Lower lobe of right lung (tissue), 2 donors: ENCODE measurements around the gene DQX1. TPM values are rescaled to one million over a fixed set of nuclear protein-coding genes. Genes with fewer than 3 reads are reported as not detected.

Source experiments
- ATAC-seq, 2 donors: fragments of 200-7000 bp; cut with Tn5 transposase; one replicate each; pipeline ENCODE4 v1.9.1; 2020 to 2022; ENCODE audit warnings: mild to moderate bottlenecking in 2 of 2, moderate library complexity in 2 of 2
- DNase-seq: peaks from one replicate; pipeline ENCODE4 v3.0.0-alpha.2; 2020
- H3K27ac ChIP-seq: fragments of 200-600 bp; one replicate; pipeline ENCODE4 v1.8.0; 2022
- H3K27me3 ChIP-seq: fragments of 200-600 bp; one replicate; pipeline ENCODE4 v1.8.0; 2022; ENCODE audit warnings: low read depth
- H3K36me3 ChIP-seq: fragments of 200-600 bp; one replicate; pipeline ENCODE4 v1.8.0; 2022; ENCODE audit warnings: mild to moderate bottlenecking
- H3K4me1 ChIP-seq: fragments of 200-600 bp; one replicate; pipeline ENCODE4 v1.8.0; 2022
- H3K4me3 ChIP-seq: fragments of 200-600 bp; one replicate; pipeline ENCODE4 v1.8.0; 2022; ENCODE audit warnings: mild to moderate bottlenecking
- H3K9me3 ChIP-seq: fragments of 200-600 bp; one replicate; pipeline ENCODE4 v1.8.0; 2022
- CTCF ChIP-seq: fragments of 200-600 bp; IDR thresholded peaks from one replicate; pipeline ENCODE4 v1.8.0; 2022; ENCODE audit warnings: antibody characterized with exemption, mild to moderate bottlenecking
- intact Hi-C: fragments of 100-400 bp; cut with DNase I; formaldehyde crosslinking; loops from one replicate; pipeline ENCODE4 v1.11.0; 2022
- total RNA-seq: library from RNA; stranded (reverse); fragmentation: NEBNext Ultra II Directional; extraction: Animal tissue kit (Norgen Biotek cat#: 25700); gene quantifications from one replicate; pipeline ENCODE4 v1.2.1, GENCODE V29; 2021
- donor health status: DM: no; HTN: yes; CAD: no; lungs with severe emphysema.

Gene DQX1
- total RNA-seq, 1 donor from 2014 or later = 0.44 TPM

DNA sequence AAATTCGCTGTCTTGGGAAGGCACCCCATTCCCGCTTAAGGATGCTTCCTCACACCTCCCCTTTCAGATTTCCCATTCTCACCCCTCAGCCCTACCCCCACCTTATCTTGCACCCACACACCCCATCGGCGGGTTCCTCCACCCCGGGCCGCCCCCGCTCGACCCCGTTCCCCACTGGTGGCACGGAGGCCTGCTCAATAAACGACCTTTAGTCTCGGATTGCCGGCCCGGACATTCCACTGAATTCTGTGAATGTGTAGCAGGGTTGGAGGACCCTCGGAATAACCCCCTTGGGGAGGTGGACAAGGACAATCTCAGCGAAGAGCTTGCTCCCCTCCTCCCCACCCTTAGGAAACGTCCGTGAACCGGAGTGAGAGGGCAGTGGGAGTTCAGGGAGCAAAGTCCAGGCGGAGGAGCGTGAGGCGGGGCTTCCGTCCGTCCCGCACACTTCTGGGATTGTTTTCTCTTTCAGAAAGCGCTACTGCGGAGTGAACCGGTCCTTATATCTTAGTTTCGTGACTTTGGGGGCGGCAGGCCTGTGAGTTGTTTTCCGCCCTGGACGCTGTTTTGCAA, 23.8 kb downstream of the DQX1 start:
- no peaks in the 10 kb centered on the region for H3K9me3 ChIP-seq
- peaks cover 45% of the 10 kb centered on the region for H3K27me3 ChIP-seq
- H3K36me3 ChIP-seq = peaks cover 16% of the 10 kb centered on the region
- intact Hi-C loops = no loop called here
- ATAC-seq (no peak), DNase-seq (peak; percentile 48)
- H3K4me3 ChIP-seq = peak overlapping the region; percentile 68
- no peak for TF ChIP-seq CTCF
- peak overlapping the region; percentile 85 for H3K27ac ChIP-seq
- H3K4me1 ChIP-seq = peaks cover 72% of the 10 kb centered on the region

DNA sequence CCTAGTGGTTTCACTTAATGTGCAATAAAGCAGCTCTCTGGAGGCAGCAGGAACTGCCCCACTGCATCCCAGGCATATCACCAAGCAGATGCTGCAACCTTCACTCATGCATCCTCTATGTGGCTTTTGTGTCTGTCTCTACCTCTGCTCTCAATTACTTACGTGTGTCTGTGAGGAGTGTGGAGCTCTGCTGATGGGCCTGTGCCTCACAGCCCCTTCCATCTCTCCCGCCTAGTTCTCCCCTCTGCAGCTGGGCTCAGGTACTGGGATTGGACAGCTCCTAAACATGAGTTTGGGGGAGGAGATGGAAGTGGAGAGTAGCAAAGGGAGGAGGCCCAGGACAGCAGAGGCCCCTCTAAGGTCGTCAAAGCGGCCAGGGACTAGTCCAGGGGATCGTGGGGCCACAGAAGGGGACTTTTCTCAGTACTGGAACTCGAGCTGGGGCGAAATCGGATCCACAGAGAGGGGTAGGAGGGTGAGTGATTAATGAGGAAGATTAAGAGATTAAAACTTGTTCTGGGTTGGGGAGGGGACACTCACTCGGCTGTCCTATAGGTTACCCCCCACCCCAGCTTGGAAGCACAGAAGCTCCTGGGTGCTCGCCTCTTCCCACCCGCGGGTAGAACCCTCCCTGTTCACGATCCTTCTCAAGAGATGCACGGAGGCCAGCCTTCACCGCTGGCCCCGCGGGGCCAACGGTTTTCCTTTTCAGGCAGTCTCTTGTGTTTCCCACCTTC, 24.5 kb downstream of the DQX1 start:
- peaks cover 67% of the 10 kb centered on the region for H3K4me1 ChIP-seq
- H3K36me3 ChIP-seq = peaks cover 16% of the 10 kb centered on the region
- peak; percentile 30 for DNase-seq
- TF ChIP-seq CTCF = no peak
- H3K4me3 ChIP-seq = peak overlapping the region; percentile 68
- no peaks in the 10 kb centered on the region for H3K9me3 ChIP-seq
- peaks cover 46% of the 10 kb centered on the region for H3K27me3 ChIP-seq
- no peak for ATAC-seq
- intact Hi-C loops = no loop called here
- H3K27ac ChIP-seq = no peak overlapping the region

DNA sequence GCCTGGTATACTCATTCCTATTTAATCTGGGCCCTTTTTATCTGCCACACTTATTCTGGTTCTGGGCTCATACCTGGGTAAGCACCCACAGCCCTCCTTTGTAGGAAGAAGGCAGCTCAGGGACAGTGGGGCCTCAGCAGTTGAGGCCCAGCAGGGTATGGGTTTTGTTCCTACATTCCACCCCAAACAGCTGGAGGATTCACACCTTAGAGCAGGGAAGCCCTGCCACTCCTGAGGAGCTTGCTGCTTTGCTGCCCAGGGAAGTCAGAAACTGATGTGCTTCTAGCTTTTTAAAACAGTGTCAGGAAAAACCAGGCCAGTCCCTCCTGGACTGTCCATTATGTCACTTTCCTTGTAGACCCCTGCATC, 25.5 kb downstream of the DQX1 start:
- ATAC-seq = no peak
- peaks cover 58% of the 10 kb centered on the region for H3K4me1 ChIP-seq

GRCh38 chr2:74499940-74500577, 26.0 kb downstream of the DQX1 start:
- TF ChIP-seq CTCF = no peak
- DNase-seq = peak; percentile 22
- H3K27ac ChIP-seq = no peak overlapping the region
- peaks cover 46% of the 10 kb centered on the region for H3K27me3 ChIP-seq
- H3K36me3 ChIP-seq = peaks cover 5% of the 10 kb centered on the region
- H3K9me3 ChIP-seq = no peaks in the 10 kb centered on the region
- no peak for ATAC-seq
- no peak overlapping the region for H3K4me3 ChIP-seq
- intact Hi-C loops = no loop called here
- peaks cover 53% of the 10 kb centered on the region for H3K4me1 ChIP-seq

More for the DNA sequence above, 25.5 kb downstream of the DQX1 start:
- no peak for DNase-seq
- Histone ChIP-seq H3K27ac (no peak overlapping the region), H3K27me3 (peaks cover 46% of the 10 kb centered on the region), H3K9me3 (no peaks in the 10 kb centered on the region), H3K4me3 (no peak overlapping the region), H3K36me3 (peaks cover 10% of the 10 kb centered on the region)
- intact Hi-C loops = no loop called here
- no peak for TF ChIP-seq CTCF

- intact Hi-C loops = no loop called here
These were observed 26.6 kb downstream of the DQX1 start, which contains the start of gene LBX2 for GRCh38 chr2:74499267-74499939. Gene LBX2 (minus strand): TSS chr2:74499603. CDS start chr2:74499537, 66 bp downstream.

More at GRCh38 chr2:74499267-74499939, 26.6 kb downstream of the DQX1 start, which contains the start of gene LBX2:
- peaks cover 46% of the 10 kb centered on the region for H3K27me3 ChIP-seq
- H3K4me1 ChIP-seq = peaks cover 47% of the 10 kb centered on the region
- H3K4me3 ChIP-seq = peak within 1 kb of the TSS; percentile 47
- H3K9me3 ChIP-seq = no peaks in the 10 kb centered on the region
- no peaks in the 10 kb centered on the region for H3K36me3 ChIP-seq
- H3K27ac ChIP-seq = no peak within 1 kb of the TSS
- TF ChIP-seq CTCF = no peak
- no peak for ATAC-seq
- peak; percentile 50 for DNase-seq
